Right atrium auricular region (tissue), 2 donors: ENCODE results near the gene CDKN1A. TPM values are rescaled to one million over a fixed set of nuclear protein-coding genes. Genes with fewer than 3 reads are reported as not detected.

Source experiments
- DNase-seq: peaks from one replicate; pipeline ENCODE4 v3.0.0-alpha.2; 2019; ENCODE audit warnings: low spot score
- H3K27ac ChIP-seq, 2 donors: fragments of 200-600 bp; sonication (generic); 1 replicate in 1 of 2; 2 replicates in 1 of 2; pipeline ENCODE4 v1.5.1; 2016 to 2019
- H3K27me3 ChIP-seq, 2 donors: fragments of 200-600 bp; sonication (generic); one replicate each; pipeline versions ENCODE4 v1.5.1 to v1.6.0; 2017 to 2019
- H3K36me3 ChIP-seq: fragments of 200-600 bp; sonication (generic); one replicate; pipeline ENCODE4 v1.5.1; 2016
- H3K4me1 ChIP-seq, 2 donors: fragments of 200-600 bp; sonication (generic); one replicate each; pipeline versions ENCODE4 v1.5.1 to v1.6.0; 2017 to 2019
- H3K4me3 ChIP-seq, 2 donors: fragments of 200-600 bp; sonication (generic); 1 replicate in 1 of 2; 2 replicates in 1 of 2; pipeline ENCODE4 v1.5.1; 2017 to 2019; ENCODE audit warnings: mild to moderate bottlenecking in 1 of 2, moderate library complexity in 1 of 2
- H3K9me3 ChIP-seq, 2 donors: fragments of 200-600 bp; sonication (generic); one replicate each; pipeline ENCODE4 v1.5.1; 2019
- CTCF ChIP-seq, 2 donors: fragments of 200-600 bp; sonication (generic); IDR thresholded peaks; one replicate each; pipeline ENCODE4 v1.5.1; 2019; ENCODE audit warnings: antibody characterized with exemption in 2 of 2
- total RNA-seq, 2 donors: library from RNA; depleted of rRNA; stranded (reverse); fragments of >200 nt; gene quantifications; one replicate each; pipeline ENCODE4 v1.1.0, GENCODE V29; 2016

CDKN1A gene
- total RNA-seq, 2 donors from 2014 or later, result 63.8 to 128 TPM

GRCh38 chr6:36669002-36669401 is 9.5 kb upstream of the CDKN1A start:
- Histone ChIP-seq H3K9me3 (no peaks in the 10 kb centered on the region), H3K4me1 (peaks cover 0 to 13% of the 10 kb centered on the region in 2 donors), H3K27ac (no peak overlapping the region), H3K27me3 (no peaks in the 10 kb centered on the region), H3K36me3 (no peaks in the 10 kb centered on the region), H3K4me3 (no peak overlapping the region)
- DNase-seq, result no peak
- TF ChIP-seq CTCF (IDR thresholded peaks at IDR 0.05), result no peak

DNA sequence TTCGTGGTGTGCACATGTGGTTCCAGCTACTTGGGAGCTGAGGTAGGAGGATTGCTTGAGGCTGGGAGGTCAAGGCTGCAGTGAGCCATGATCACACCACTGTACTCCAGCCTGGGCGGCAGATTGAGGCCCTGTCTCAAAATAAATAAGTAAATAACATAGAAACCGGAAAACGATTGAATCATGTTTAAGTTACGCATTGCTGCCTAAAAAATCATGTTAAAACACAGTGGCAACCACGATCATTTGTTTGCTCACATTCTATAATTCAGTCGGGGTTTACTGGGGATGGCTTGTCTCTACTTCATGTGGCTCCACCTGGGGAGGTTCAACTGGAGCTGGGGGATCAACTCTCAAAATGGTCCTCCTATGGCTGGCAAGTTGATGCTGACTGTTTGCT is 8.2 kb upstream of the CDKN1A start:
- Histone ChIP-seq H3K27ac (no peak overlapping the region), H3K9me3 (no peaks in the 10 kb centered on the region)
- TF ChIP-seq CTCF (IDR thresholded peaks at IDR 0.05), result no peak

GRCh38 chr6:36671687-36672375 is 6.7 kb upstream of the CDKN1A start:
- peaks cover 0 to 13% of the 10 kb centered on the region in 2 donors for H3K4me1 ChIP-seq
- H3K27ac ChIP-seq, result no peak overlapping the region
- no peaks in the 10 kb centered on the region for H3K36me3 ChIP-seq
- no peak for TF ChIP-seq CTCF (IDR thresholded peaks at IDR 0.05)
- DNase-seq, result no peak
- H3K9me3 ChIP-seq, result no peaks in the 10 kb centered on the region
- H3K27me3 ChIP-seq, result no peaks in the 10 kb centered on the region
- no peak overlapping the region for H3K4me3 ChIP-seq

More for the DNA sequence above, 8.2 kb upstream of the CDKN1A start:
- Histone ChIP-seq H3K4me1 (peaks cover 0 to 13% of the 10 kb centered on the region in 2 donors), H3K27me3 (no peaks in the 10 kb centered on the region), H3K36me3 (no peaks in the 10 kb centered on the region), H3K4me3 (no peak overlapping the region)
- DNase-seq, result no peak

GRCh38 chr6:36673882-36674281 is 4.6 kb upstream of the CDKN1A start:
- Histone ChIP-seq H3K36me3 (no peaks in the 10 kb centered on the region), H3K4me1 (peaks cover 0 to 21% of the 10 kb centered on the region in 2 donors), H3K9me3 (no peaks in the 10 kb centered on the region), H3K27me3 (no peaks in the 10 kb centered on the region), H3K4me3 (no peak overlapping the region), H3K27ac (no peak overlapping the region)
- no peak for DNase-seq
- no peak for TF ChIP-seq CTCF (IDR thresholded peaks at IDR 0.05)

DNA sequence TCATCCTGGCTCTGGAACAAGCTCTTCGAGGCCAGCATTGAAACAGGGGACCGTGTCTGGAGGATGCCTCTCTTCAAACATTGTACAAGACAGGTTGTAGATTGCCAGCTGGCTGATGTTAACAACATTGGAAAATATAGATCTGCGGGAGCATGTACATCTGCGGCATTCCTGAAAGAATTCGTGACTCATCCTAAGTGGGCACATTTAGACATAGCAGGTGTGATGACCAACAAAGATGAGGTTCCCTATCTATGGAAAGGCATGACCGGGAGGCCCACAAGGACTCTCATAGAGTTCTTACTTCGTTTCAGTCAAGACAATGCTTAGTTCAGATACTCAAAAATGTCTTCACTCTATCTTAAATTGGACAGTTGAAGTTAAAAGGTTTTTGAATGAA is 3.6 kb upstream of the CDKN1A start:
- peaks cover 0 to 21% of the 10 kb centered on the region in 2 donors for H3K4me1 ChIP-seq
- H3K36me3 ChIP-seq, result no peaks in the 10 kb centered on the region
- no peak for TF ChIP-seq CTCF (IDR thresholded peaks at IDR 0.05)

More for the DNA sequence above, 3.6 kb upstream of the CDKN1A start:
- no peaks in the 10 kb centered on the region for H3K27me3 ChIP-seq
- no peak overlapping the region for H3K4me3 ChIP-seq
- H3K9me3 ChIP-seq, result no peaks in the 10 kb centered on the region
- DNase-seq, result no peak
- no peak overlapping the region for H3K27ac ChIP-seq
